ENCODE results near the gene CASP12.

The CASP12 gene

GRCh38 chr11:104855965-104856364, 42.3 kb downstream of the CASP12 start:
- DNase-seq (ENCODE audit: low read depth): peak; percentile 7
- TF ChIP-seq, protein P1, sequence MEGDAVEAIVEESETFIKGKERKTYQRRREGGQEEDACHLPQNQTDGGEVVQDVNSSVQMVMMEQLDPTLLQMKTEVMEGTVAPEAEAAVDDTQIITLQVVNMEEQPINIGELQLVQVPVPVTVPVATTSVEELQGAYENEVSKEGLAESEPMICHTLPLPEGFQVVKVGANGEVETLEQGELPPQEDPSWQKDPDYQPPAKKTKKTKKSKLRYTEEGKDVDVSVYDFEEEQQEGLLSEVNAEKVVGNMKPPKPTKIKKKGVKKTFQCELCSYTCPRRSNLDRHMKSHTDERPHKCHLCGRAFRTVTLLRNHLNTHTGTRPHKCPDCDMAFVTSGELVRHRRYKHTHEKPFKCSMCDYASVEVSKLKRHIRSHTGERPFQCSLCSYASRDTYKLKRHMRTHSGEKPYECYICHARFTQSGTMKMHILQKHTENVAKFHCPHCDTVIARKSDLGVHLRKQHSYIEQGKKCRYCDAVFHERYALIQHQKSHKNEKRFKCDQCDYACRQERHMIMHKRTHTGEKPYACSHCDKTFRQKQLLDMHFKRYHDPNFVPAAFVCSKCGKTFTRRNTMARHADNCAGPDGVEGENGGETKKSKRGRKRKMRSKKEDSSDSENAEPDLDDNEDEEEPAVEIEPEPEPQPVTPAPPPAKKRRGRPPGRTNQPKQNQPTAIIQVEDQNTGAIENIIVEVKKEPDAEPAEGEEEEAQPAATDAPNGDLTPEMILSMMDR (IDR thresholded peaks at IDR 0.05; ENCODE audit: low read length, missing control alignments): no peak
- H3K4me3 ChIP-seq (replicated peaks; ENCODE audit: low read depth, low read length): no peak overlapping the region

- TF ChIP-seq, protein P1 (IDR thresholded peaks at IDR 0.05; ENCODE audit: low read length, missing control alignments): no peak
- no peak for DNase-seq (ENCODE audit: low read depth)
- no peak overlapping the region for H3K4me3 ChIP-seq (replicated peaks; ENCODE audit: low read depth, low read length)
These were observed 45.0 kb downstream of the CASP12 start for GRCh38 chr11:104853276-104853675.

- TF ChIP-seq, protein P1 (IDR thresholded peaks at IDR 0.05; ENCODE audit: low read length, missing control alignments): no peak
- DNase-seq (ENCODE audit: low read depth): no peak
- no peak overlapping the region for H3K4me3 ChIP-seq (replicated peaks; ENCODE audit: low read depth, low read length)
These were observed 45.4 kb downstream of the CASP12 start for GRCh38 chr11:104852811-104853210.

DNA sequence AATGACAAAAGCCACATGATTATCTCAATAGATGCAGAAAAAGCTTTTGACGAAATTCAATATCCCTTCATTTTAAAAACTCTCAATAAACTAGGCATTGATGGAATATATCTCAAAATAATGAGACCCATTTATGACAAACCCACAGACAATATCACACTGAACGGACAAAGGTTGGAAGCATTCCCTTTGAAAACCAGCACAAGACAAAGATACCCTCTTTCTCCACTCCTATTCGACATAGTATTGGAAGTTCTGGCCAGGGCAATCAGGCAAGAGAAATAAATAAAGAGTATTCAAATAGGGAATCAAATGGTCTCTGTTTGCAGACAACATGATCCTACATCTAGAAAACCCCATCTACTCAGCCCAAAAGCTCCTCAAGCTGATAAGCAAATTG, 52.0 kb downstream of the CASP12 start:
- TF ChIP-seq, protein P1 (IDR thresholded peaks at IDR 0.05; ENCODE audit: low read length, missing control alignments): no peak
- H3K4me3 ChIP-seq (replicated peaks; ENCODE audit: low read depth, low read length): no peak overlapping the region
- no peak for DNase-seq (ENCODE audit: low read depth)

- DNase-seq (ENCODE audit: low read depth): no peak
- H3K4me3 ChIP-seq (replicated peaks; ENCODE audit: low read depth, low read length): no peak overlapping the region
- TF ChIP-seq, protein P1 (IDR thresholded peaks at IDR 0.05; ENCODE audit: low read length, missing control alignments): no peak
These were observed 53.8 kb downstream of the CASP12 start for GRCh38 chr11:104844451-104844850.

GRCh38 chr11:104843150-104843836, 55.0 kb downstream of the CASP12 start:
- DNase-seq (ENCODE audit: low read depth): no peak
- H3K4me3 ChIP-seq (replicated peaks; ENCODE audit: low read depth, low read length): no peak overlapping the region
- TF ChIP-seq, protein P1 (IDR thresholded peaks at IDR 0.05; ENCODE audit: low read length, missing control alignments): no peak

- no peak overlapping the region for H3K4me3 ChIP-seq (replicated peaks; ENCODE audit: low read depth, low read length)
- no peak for DNase-seq (ENCODE audit: low read depth)
- TF ChIP-seq, protein P1 (IDR thresholded peaks at IDR 0.05; ENCODE audit: low read length, missing control alignments): no peak
These were observed 56.2 kb downstream of the CASP12 start for GRCh38 chr11:104841973-104842525.

All from fibroblast of pulmonary artery (primary cell).